Gastrocnemius medialis (tissue), 4 donors: Measurements from ENCODE around the gene UGT2B17.
"Not testable (repeated sequence)": the region's sequence is repeated elsewhere in the genome, so short reads cannot be mapped to it uniquely, and the experiment has no call there.

Experiments used
- POLR2A ChIP-seq, 2 donors: fragments of 450-650 bp; IDR thresholded peaks; one replicate each; pipeline ENCODE4 v1.6.1; 2017; ENCODE audit warnings: antibody characterized with exemption in 2 of 2, mild to moderate bottlenecking in 2 of 2, moderate library complexity in 2 of 2
- TF ChIP-seq, protein P1 (sequence below), 5 experiments: fragments of 450-650 bp in 3 of 5; fragments of 200-600 bp in 2 of 5; sonication (generic) in 2 of 5; IDR thresholded peaks in 4 of 5; conservative IDR thresholded peaks in 1 of 5; 1 replicate in 4 of 5; 2 replicates in 1 of 5; pipeline ENCODE4 v1.5.1; 2016 to 2019; ENCODE audit warnings: antibody characterized with exemption in 5 of 5, mild to moderate bottlenecking in 3 of 5, moderate library complexity in 3 of 5

GRCh38 chr4:68505452-68505851 lies 70.7 kb downstream of the UGT2B17 start:
- not testable (repeated sequence) for TF ChIP-seq POLR2A (IDR thresholded peaks at IDR 0.05)
- TF ChIP-seq, protein P1, sequence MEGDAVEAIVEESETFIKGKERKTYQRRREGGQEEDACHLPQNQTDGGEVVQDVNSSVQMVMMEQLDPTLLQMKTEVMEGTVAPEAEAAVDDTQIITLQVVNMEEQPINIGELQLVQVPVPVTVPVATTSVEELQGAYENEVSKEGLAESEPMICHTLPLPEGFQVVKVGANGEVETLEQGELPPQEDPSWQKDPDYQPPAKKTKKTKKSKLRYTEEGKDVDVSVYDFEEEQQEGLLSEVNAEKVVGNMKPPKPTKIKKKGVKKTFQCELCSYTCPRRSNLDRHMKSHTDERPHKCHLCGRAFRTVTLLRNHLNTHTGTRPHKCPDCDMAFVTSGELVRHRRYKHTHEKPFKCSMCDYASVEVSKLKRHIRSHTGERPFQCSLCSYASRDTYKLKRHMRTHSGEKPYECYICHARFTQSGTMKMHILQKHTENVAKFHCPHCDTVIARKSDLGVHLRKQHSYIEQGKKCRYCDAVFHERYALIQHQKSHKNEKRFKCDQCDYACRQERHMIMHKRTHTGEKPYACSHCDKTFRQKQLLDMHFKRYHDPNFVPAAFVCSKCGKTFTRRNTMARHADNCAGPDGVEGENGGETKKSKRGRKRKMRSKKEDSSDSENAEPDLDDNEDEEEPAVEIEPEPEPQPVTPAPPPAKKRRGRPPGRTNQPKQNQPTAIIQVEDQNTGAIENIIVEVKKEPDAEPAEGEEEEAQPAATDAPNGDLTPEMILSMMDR (IDR thresholded peaks at IDR 0.05 in 4 of 5, conservative IDR thresholded peaks at IDR 0.05 in 1 of 5): not testable (repeated sequence)
